Stimulated activated CD4-positive, alpha-beta T cell treated with anti-CD3 and anti-CD28 coated beads, Interleukin-12 subunit alpha, Interleukin-12 subunit beta, amount 100 ng/mL, for 48 hours (primary cell): Measurements from ENCODE around the gene ERFL.
A peak's percentile ranks its signal among the peaks of the same experiment; 100 is the strongest.
"Not testable (repeated sequence)": the region's sequence is repeated elsewhere in the genome, so short reads cannot be mapped to it uniquely, and the experiment has no call there.

Source experiments
- DNase-seq, 3 donors: peaks; one replicate each; pipeline ENCODE4 v3.0.0-alpha.2; 2020; ENCODE audit warnings: low read depth in 2 of 3, low spot score in 1 of 3

Gene ERFL

DNA sequence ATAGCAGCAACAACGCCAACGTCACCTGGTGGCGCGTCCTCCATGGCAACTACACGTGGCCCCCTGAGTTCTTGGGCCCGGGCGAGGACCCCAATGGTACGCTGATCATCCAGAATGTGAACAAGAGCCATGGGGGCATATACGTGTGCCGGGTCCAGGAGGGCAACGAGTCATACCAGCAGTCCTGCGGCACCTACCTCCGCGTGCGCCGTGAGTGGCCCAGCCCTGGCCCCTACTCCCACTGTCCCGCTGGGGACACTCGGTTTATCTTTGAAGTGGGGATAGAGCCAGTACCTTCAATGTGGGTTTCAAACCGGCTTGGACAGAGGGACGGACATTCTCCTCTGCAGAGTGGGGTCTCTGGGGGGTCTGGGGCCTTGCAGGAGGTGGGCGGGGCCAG lies 49.2 kb downstream of the ERFL start:
- no peak for DNase-seq

DNA sequence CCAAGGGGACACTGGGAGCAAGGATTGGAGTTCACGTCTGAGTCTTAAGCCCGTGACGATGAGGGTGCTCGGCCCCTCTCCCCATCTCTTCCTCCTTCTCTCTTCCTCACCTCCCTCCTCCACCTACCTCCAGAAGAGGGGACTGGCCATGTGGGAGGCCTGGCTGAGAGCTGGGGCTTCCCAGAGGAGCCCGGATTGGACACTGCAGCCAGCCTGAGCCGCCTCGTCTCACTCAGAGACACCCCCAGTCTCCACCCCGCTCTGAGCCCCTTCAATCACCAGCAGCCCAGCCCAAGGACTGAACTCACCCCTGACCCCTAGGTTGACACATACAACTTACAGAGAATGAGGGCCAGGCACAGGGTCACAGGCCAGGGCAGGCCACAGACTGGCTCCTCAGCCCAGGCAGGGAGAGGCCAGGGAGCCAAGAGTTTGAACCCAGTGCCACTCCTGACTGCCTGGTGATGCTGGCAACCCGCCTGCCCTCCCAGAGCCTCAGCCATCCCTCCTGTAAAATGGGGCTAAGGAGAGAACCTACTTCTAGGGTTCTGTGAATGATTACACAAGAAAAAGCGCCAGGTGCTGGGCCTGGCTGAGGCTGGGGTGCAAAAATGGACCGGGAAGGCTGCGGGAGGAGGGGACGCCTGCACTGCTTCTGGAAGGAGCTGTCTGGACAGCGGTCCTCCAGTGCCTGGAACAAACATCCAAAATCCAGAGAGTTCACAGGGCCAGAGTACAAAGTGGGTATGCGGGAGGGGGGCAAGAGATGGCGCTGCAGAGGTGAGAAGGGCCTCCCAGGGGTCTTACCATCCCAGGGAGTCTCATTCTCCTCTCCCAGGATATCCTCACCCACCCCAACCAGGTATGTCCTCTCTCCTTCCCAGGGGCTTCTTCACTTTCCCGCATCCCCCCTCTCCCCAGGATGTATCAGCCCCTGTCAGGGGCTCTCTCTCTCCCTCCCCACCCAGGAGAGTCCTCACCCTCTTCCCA lies 50.0 kb downstream of the ERFL start:
- DNase-seq, result no peak

DNA sequence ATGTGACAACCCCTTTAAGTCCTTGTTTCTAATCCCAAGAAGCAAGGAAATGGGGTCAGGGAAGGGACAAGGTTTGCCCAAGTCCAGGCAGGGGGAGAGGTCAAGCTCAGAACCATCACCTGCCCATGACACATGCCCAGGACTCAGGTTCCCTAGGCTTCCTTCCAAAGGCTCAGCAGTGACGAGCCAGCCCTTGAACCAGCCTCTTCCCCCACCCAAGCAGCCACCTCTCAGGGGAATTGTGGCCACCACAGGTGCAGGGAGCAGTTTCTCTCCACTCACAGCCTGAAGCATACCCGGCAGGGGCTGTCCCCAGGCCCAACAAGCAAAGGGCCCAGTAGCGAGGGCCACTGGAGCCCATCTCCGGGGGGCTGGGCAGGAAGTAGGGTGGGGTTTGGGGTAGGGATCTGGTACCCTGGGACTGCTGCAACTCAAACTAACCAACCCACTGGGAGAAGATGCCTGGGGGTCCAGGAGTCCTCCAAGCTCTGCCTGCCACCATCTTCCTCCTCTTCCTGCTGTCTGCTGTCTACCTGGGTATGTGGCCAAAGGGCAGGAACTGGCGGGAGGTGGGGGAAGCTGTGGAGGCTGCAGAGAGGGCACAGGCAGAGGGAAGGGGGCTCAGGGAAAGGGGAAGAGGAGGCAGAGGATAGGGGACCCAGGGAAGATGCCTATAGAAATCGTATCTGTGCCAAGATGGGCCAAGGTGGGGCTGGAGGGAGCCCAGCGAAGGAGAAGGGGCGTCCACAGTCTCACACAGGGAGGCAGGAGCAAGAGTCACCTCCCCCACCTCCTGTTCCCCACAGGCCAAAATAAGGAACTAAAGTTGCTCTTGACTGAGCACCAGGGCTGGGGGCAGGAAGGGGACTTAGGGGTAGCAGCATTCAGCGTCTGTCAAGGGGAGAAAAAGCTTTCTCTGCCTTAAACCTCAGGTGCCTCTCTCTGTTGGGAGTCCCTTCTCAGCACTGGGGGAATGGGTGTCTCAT lies 51.1 kb downstream of the ERFL start, which contains the start of gene CD79A:
CD79A (plus strand) TSS at position 433 of the 986 bp plus-strand sequence; CDS start at position 459, 26 bp downstream.
- no peak for DNase-seq

DNA sequence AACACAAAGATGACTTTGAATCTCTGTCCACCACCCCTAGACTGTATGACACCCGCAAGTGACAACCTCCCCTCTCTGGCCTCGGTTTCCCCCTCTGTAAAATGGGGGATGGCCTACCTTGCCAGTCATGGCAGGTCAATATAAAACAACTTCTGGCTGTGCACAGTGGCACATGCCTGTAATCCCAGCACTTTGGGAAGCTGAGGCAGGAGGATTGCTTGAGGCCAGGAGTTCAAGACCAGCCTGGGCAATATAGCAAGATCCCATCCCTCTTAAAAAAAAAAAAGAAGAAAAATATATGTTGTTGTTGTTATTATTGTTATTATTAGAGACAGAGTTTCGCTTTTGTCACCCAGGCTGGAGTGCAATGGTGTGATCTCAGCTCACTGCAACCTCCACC lies 52.3 kb downstream of the ERFL start:
- DNase-seq, result not testable (repeated sequence)

DNA sequence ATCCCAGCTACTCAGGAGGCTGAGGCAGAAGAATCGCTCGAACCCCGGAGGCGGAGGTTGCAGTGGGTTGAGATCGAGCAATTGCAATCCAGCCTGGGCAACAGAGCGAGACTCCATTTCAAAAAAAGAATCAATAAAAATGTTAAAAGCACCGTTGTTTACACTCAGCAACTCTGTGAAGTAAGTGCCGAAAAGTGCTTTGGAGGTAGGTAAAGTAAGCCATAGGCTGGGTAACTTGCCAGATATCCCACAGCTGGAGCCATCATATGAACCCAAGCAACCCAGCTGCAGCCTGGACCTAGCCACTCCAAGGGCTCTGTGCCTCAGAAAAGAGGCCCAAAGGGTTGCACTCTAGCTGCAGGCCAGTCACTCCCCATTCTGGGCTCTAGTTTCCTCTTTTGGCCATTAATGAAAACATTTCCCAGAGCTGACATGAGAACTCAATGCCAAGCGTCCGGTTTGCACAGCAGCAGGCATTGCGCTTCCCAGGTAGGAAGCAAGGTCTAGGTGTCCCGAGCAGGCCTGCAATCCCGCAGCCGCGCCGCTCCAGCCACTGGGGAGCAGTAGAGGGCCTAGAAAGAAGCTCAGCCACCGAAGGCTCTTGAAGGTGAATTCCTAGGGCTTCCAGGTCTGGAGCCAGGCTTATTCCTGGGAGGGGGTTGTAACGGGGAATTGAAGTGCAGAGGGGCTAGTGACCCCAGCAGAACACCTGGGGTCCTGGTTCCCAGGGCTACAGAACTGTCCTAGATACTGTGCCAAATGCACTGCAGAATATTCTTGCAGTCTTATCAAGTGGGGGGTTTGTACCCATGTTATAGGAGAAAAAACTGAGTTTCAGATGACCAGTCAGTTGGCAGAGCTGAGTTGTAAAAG lies 55.2 kb downstream of the ERFL start:
- DNase-seq, result peak in 2 of 3 donors; percentile 64 to 65

DNA sequence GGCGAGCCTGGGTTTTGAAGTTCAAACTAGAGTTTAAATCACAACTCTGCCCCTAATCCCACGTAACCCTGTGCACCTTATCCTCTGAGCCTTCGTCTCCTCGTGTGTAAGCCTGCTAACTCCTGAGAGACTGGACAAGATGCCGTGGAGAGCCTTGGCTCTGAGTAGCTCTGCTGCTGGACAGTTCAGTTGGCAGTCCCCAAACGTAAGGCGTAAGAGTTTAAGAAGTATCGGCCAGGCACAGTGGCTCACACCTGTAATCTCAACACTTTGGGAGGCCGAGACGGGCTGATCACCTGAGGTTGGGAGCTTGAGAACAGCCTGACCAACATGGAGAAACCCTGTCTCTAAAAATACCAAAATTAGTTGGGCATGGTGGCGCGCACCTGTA lies 55.9 kb downstream of the ERFL start:
- DNase-seq, result no peak

DNA sequence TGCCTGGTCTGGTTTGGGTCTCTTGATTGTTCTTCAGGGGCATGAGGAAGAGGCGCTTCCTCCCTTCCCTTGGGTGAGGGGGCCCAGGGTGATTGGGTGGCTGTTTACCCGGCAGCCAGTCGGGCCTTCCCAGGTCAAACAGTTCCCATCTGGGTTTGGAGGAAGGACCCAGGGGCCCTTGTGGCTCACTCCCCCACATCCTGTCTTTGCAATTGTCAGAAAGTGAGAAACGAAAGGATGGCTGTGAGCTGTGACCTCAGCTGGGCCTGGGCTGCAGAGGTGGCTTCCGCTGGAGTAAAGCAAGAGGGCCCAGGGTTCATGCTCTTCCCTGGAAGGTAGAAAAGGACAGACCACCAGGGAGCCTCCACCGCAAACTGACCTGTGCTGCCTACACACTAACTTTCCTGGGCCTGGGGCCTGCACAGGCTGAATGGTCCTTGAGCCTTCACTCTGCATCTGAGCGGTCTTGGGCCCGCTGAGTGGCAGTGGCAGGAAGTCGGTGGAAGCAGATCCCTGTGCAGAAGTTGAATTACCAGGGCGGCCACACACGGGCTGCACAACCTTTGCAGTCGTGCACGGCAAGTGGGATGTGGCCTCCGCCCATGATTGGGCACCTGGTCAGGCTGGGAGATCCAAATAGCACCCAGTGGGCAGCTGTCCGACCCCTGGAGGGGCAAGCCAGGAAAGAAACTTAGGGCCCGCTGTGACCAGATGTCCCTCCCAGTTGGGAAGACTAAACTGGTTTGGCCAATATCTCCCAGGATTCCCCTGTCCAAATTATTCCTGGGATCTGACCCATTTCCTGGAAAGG lies 56.5 kb downstream of the ERFL start:
- DNase-seq, result peak; percentile 67 to 69 (median 68)

DNA sequence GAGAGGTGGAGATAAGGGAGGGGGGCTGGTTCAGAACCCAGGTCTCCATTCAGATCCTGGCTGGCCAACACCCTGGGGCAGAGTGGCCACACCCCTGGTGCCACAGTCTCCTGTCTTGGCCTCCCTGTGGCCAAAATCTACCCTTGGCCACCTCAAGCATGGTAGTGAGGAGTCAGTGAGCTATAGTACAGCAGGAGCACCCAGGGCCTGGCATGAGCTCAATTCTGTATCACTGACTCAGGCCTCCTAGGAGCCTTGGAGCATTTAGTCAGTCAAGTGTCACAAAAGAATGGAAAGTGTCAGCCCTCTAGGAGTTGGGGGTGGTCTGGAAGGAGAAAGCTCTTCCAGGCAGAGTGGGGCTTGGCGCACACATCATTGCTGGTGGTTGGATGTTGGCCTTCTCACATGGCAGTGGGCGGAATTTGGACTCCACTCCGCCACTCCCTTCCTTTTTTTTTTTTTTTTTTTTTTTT lies 57.8 kb downstream of the ERFL start:
- no peak for DNase-seq

DNA sequence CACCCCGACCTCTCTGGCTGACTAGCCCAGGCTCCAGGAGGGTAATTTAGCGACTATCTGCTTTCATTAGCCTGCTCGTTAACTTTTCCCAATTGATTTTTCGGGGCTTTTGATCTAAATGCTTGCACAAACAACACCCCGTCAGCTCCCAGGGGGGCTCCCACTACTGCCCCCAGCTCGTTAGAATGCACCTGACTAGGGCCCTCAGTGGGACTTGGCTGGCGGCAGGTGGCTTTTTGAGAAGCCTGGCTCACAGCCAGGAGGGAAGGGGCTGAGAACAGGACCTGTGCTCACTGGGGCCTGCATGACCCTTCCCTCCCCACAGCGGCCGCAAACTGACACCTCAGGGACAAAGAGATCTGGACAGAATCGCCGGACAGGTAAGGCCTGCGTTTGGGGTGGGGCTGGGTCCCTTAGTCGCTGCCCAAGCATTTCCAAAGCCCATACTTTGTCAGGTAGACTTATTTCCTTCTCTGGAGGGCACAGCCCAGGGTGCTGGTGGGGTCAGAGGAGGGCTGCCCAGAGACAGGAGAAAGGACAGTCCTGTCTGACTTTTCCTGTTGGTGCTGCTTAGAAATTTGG lies 58.8 kb downstream of the ERFL start:
- DNase-seq, result no peak

DNA sequence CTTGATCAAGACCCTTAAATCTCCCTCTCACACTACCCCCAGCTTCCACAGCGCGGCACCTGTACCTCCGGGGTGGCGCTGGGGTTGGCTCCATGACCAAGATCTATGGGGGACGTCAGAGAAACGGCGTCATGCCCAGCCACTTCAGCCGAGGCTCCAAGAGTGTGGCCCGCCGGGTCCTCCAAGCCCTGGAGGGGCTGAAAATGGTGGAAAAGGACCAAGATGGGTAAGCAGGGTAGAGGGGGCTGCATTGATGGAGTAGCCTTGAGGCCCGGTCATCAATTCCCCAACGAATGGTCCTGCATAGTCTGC lies 59.3 kb downstream of the ERFL start:
- no peak for DNase-seq

DNA sequence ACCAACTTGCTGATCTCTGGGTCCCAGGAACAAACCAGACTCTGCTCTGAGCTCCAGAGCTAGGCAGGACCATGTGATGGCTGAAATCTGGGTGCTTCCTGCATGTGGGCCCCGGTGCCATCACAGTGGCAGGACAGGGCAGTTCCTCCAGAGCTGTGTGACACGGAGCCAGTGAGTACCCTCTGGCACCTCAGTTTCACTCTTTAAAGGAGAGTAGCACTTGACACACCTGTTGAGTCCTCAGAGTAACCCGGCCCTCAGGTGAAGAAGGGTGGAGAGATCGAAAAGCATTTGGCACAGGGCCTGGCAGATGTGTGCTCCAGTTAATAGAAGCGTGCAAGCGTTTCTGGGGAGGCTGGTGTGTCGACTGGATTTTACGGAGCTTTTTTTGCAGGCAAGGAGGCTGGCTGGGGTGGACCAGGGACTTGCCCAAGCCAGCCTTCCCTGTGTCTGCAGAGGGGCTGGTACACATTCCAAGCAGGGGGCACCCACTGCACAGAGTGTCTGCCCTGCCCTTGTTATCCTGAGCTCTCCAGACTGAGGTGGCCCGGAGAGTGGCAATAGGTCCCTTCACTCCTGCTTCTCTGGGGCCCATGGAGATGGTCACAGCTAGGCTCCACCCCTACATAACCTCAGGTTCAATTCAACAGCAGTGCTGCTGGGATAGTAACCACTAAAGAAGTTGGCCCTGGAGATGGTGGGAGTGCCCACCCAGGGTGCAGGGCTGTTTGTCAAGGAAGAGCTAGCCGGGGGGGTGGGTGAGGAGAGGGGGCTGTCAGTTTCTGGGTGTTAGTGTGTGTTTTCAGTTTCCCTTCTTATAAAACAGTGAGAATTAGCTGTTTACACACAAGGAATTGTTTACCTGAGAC lies 59.9 kb downstream of the ERFL start:
- DNase-seq, result no peak

DNA sequence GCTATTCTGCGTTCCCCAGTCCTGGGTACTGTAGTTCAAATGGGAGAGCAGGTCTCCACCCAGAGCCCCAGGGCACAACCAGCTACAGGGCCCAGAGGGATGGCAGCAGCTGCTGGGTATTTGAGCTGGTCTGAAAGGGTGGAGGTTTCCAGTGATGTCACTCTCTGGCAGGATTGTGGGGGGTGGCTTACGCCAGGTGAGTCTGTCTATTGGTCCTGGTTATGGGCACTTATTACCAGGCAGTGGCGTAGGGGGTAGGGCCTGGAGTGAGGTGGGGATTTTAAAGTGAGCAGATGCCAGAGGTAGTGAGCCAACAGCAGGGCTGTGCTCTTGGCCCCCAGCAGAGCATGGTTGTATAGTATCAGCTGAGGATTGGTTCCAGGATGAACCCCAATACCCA lies 62.0 kb downstream of the ERFL start:
- no peak for DNase-seq

DNA sequence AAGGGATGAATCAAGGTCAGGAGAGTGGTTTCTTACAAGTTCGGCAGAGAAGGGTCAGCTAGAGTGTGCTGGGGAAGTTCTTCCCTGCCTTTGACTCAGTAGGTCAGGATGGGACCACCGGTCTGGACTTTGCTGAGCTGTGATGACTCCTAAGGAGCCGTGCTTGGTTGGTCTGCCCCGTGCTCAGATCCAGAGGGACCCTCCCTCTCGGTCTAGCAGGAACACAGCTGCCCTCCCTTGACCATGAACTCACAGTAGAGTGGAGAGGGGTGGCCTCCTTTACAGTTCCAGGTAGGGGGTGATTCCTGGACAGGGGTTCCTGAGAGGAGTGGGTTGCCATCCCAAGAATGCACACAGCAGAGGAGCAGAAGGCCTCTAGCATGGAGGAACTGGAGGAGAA lies 63.9 kb downstream of the ERFL start:
- DNase-seq, result no peak

DNA sequence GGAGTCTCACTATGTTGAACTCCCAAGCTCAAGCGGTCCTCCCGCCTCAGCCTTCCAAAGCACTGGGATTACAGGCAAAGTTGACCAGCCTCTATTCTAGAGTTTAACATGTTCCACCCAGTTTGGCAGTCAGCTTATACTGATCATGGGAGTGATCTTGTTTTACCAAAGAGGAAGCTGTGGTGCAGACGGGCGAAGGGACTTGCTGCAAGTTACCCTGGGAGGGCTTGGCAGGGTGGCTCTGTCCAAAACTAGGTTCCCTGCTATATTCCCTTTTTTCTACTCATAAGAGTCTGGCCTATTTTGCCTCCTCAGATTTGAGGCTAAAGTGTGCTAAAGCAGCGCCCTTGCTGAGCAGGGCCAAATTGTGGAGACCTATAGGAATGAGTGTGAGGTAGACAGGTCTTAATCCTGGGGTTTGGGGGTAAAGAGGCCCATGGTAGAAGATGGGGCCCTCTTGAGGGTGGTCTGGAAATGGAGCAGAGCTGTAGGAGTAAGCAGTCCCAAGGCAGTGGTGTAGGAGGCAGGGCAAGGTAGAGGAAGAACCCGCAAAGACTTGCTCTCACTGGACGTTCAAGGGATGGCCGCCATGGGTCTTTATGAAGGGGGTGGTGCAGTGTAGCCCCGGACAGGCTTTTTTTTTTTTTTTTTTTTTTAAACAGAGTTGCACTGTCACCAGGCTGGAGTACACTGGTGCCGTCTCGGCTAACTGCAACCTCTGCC lies 64.9 kb downstream of the ERFL start:
- no peak for DNase-seq

DNA sequence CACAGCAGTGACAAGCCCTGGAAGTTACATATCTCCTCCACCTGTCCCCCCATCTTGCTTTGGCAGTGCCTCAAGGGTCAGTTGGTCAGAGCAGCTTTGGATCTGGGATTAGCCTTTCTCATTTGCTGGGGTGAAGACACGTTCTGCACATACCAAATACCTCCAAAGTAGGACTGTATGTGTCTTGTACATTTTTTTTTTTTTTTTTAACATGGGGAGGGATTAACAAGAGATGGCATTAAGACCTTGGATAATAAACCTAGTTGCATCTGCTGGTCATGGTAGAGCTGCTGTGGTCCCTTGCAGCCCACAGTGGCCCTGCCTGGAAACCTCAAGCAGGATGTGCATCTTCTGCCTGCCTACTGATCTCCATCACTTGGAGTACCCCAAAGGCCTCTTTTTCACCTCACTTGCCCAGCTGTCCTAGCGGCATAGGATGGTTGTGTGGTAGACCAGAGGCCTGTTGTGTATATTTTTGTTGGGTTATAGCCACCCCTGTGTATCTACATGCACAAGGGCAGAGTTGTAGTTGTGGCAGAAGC lies 65.7 kb downstream of the ERFL start:
- DNase-seq, result no peak

DNA sequence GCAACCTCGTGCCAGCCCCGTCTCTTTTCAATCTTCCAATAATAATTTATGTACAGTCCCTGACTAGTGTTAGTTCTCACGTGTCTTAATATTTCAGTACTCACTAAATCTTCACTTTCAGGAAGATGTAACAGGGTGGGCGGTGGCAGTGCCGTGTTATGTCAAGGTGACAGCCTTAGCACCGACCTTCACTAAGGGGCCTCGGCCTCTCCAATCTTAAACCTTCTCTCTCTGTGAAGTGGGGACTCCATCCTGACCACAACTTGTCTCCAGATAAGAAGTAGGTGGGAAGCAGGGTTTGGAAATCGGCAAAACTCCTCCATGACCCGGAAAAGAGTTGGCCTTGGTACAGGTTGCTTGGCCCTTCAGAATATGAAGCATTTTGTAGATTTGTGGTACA lies 66.4 kb downstream of the ERFL start:
- no peak for DNase-seq

DNA sequence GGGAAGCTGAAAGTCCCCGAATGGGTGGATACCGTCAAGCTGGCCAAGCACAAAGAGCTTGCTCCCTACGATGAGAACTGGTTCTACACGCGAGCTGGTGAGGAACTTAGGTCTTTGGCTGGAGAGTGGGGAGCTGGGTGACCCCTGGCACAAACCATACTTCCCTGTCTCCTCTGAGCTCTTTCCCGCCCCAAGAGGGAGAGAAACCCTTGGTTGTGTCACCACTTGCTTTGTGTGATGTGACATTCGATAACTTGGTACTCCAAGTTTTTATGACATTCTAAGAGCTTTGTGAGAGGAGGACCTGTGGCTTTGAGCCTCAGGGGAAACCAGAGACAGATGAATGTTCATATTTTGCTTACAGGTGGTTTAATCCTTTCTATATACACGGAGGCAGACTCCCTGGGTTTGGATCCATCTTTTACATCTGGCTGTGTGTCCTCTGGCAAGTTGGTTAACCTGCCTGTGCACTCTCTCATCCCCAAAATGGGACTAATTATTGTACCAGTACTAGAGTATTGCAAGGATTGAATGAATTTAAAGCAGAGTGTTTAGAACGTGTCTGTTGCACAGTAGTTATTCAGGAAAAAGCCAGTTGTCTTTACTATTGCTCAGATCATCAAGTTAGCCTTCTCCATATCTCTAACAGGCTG lies 67.0 kb downstream of the ERFL start:
- no peak for DNase-seq
